Measurements from ENCODE around the gene DESI1.
A peak's percentile ranks its signal among the peaks of the same experiment; 100 is the strongest.
"Not testable (repeated sequence)": the region's sequence is repeated elsewhere in the genome, so short reads cannot be mapped to it uniquely, and the experiment has no call there.

DESI1 gene

GRCh38 chr22:41570221-41570620 is 50.6 kb downstream of the DESI1 start:
- in situ Hi-C loops (cut with MboI; ENCODE audit: low pct_unique_long_range_greater_than_20kb, low sequenced_read_pairs), result no loop called here
- no peak for DNase-seq

- in situ Hi-C loops (cut with MboI; ENCODE audit: low pct_unique_long_range_greater_than_20kb, low sequenced_read_pairs), result no loop called here
- DNase-seq, result no peak
These were observed 52.0 kb downstream of the DESI1 start for GRCh38 chr22:41568811-41569210.

GRCh38 chr22:41567512-41567768 is 53.4 kb downstream of the DESI1 start:
- no peak for DNase-seq
- in situ Hi-C loops (cut with MboI; ENCODE audit: low pct_unique_long_range_greater_than_20kb, low sequenced_read_pairs), result no loop called here

GRCh38 chr22:41565403-41566054 is 55.3 kb downstream of the DESI1 start:
- DNase-seq, result peak; percentile 18
- in situ Hi-C loops (cut with MboI; ENCODE audit: low pct_unique_long_range_greater_than_20kb, low sequenced_read_pairs), result no loop called here

- no peak for DNase-seq
These were observed 56.3 kb downstream of the DESI1 start for GRCh38 chr22:41564563-41564962.

GRCh38 chr22:41563051-41563711 is 57.7 kb downstream of the DESI1 start:
- no peak for DNase-seq
- in situ Hi-C loops (cut with MboI; ENCODE audit: low pct_unique_long_range_greater_than_20kb, low sequenced_read_pairs), result no loop called here

More at GRCh38 chr22:41564563-41564962, 56.3 kb downstream of the DESI1 start:
- in situ Hi-C loops (cut with MboI; ENCODE audit: low pct_unique_long_range_greater_than_20kb, low sequenced_read_pairs), result no loop called here

GRCh38 chr22:41562461-41562860 is 58.4 kb downstream of the DESI1 start:
- in situ Hi-C loops (cut with MboI; ENCODE audit: low pct_unique_long_range_greater_than_20kb, low sequenced_read_pairs), result no loop called here
- DNase-seq, result no peak

GRCh38 chr22:41561788-41562187 is 59.1 kb downstream of the DESI1 start:
- DNase-seq, result no peak
- in situ Hi-C loops (cut with MboI; ENCODE audit: low pct_unique_long_range_greater_than_20kb, low sequenced_read_pairs), result no loop called here

GRCh38 chr22:41561335-41561734 is 59.5 kb downstream of the DESI1 start:
- in situ Hi-C loops (cut with MboI; ENCODE audit: low pct_unique_long_range_greater_than_20kb, low sequenced_read_pairs), result no loop called here
- no peak for DNase-seq

- in situ Hi-C loops (cut with MboI; ENCODE audit: low pct_unique_long_range_greater_than_20kb, low sequenced_read_pairs), result no loop called here
- no peak for DNase-seq
These were observed 60.8 kb downstream of the DESI1 start for GRCh38 chr22:41560095-41560471.

GRCh38 chr22:41558241-41558630 is 62.6 kb downstream of the DESI1 start:
- in situ Hi-C loops (cut with MboI; ENCODE audit: low pct_unique_long_range_greater_than_20kb, low sequenced_read_pairs); DNase-seq: not testable (repeated sequence)

- in situ Hi-C loops (cut with MboI; ENCODE audit: low pct_unique_long_range_greater_than_20kb, low sequenced_read_pairs), result no loop called here
- no peak for DNase-seq
These were observed 63.2 kb downstream of the DESI1 start for GRCh38 chr22:41557401-41558240.

- in situ Hi-C loops (cut with MboI; ENCODE audit: low pct_unique_long_range_greater_than_20kb, low sequenced_read_pairs), result no loop called here
These were observed 64.3 kb downstream of the DESI1 start for GRCh38 chr22:41556561-41556960.

GRCh38 chr22:41555325-41555982 is 65.4 kb downstream of the DESI1 start:
- DNase-seq, result no peak
- in situ Hi-C loops (cut with MboI; ENCODE audit: low pct_unique_long_range_greater_than_20kb, low sequenced_read_pairs), result no loop called here

More at GRCh38 chr22:41556561-41556960, 64.3 kb downstream of the DESI1 start:
- DNase-seq, result no peak

- DNase-seq, result no peak
- in situ Hi-C loops (cut with MboI; ENCODE audit: low pct_unique_long_range_greater_than_20kb, low sequenced_read_pairs), result no loop called here
These were observed 68.8 kb downstream of the DESI1 start for GRCh38 chr22:41551877-41552582.

- no peak for DNase-seq
These were observed 69.8 kb downstream of the DESI1 start for GRCh38 chr22:41550952-41551491.

GRCh38 chr22:41548830-41549211 is 72.0 kb downstream of the DESI1 start:
- in situ Hi-C loops (cut with MboI; ENCODE audit: low pct_unique_long_range_greater_than_20kb, low sequenced_read_pairs), result no loop called here
- no peak for DNase-seq

More at GRCh38 chr22:41550952-41551491, 69.8 kb downstream of the DESI1 start:
- in situ Hi-C loops (cut with MboI; ENCODE audit: low pct_unique_long_range_greater_than_20kb, low sequenced_read_pairs), result no loop called here
